Tibial nerve (tissue), 4 donors: Measurements from ENCODE around the gene CXCR6. TPM values are rescaled to one million over a fixed set of nuclear protein-coding genes. Genes with fewer than 3 reads are reported as not detected.

Experiments used
- DNase-seq, 2 donors: peaks; one replicate each; pipeline ENCODE4 v3.0.0-alpha.2; 2019; ENCODE audit warnings: low spot score in 2 of 2
- H3K27ac ChIP-seq, 4 donors: fragments of 200-600 bp; sonication (generic) in 3 of 4; one replicate each; pipeline ENCODE4 v1.5.1; 2017 to 2019; ENCODE audit warnings: mild to moderate bottlenecking in 1 of 4
- H3K27me3 ChIP-seq, 2 donors: fragments of 200-600 bp; sonication (generic) in 1 of 2; one replicate each; pipeline versions ENCODE4 v1.5.1 to v1.6.0; 2017 to 2019
- H3K36me3 ChIP-seq, 3 donors: fragments of 200-600 bp; sonication (generic); one replicate each; pipeline ENCODE4 v1.5.1; 2018 to 2019
- H3K4me1 ChIP-seq, 4 donors: fragments of 200-600 bp; sonication (generic) in 3 of 4; one replicate each; pipeline ENCODE4 v1.5.1; 2017 to 2019
- H3K4me3 ChIP-seq, 4 donors: fragments of 200-600 bp; sonication (generic) in 3 of 4; one replicate each; pipeline ENCODE4 v1.5.1; 2017 to 2019; ENCODE audit warnings: mild to moderate bottlenecking in 1 of 4, moderate library complexity in 1 of 4
- H3K9me3 ChIP-seq, 4 donors: fragments of 200-600 bp; sonication (generic) in 3 of 4; one replicate each; pipeline ENCODE4 v1.5.1; 2017 to 2019
- CTCF ChIP-seq, 5 experiments: fragments of 200-600 bp in 3 of 5; fragments of 450-650 bp in 2 of 5; sonication (generic) in 3 of 5; IDR thresholded peaks; one replicate each; pipeline ENCODE4 v1.5.1; 2016 to 2019; ENCODE audit warnings: antibody characterized with exemption in 5 of 5, mild to moderate bottlenecking in 3 of 5, moderate library complexity in 2 of 5
- EP300 ChIP-seq, 2 donors: sonication (generic); formaldehyde crosslinking; IDR thresholded peaks; one replicate each; pipeline ENCODE4 v1.6.1; 2017; ENCODE audit warnings: antibody characterized with exemption in 2 of 2, mild to moderate bottlenecking in 1 of 2
- POLR2A ChIP-seq, 2 donors: fragments of 450-650 bp; IDR thresholded peaks; one replicate each; pipeline ENCODE4 v1.6.1; 2017; ENCODE audit warnings: antibody characterized with exemption in 2 of 2, mild to moderate bottlenecking in 2 of 2, moderate library complexity in 2 of 2
- WGBS, 2 donors: methylation state at CpG; one replicate each; pipeline ENCODE4 v1.1.5; 2018; 5-methylcytosine and 5-hydroxymethylcytosine counted together
- total RNA-seq, 4 donors: library from RNA; depleted of rRNA; stranded (reverse); fragments of >200 nt; gene quantifications; one replicate each; pipeline ENCODE4 v1.1.0, GENCODE V29; 2016

The CXCR6 gene
- total RNA-seq, 4 donors from 2014 or later, result 0.87 to 2.7 (median 2.1) TPM; not detected in 1

GRCh38 chr3:45910892-45911291 is 32.4 kb upstream of the CXCR6 start:
- no peak for TF ChIP-seq EP300 (IDR thresholded peaks at IDR 0.05)
- TF ChIP-seq CTCF (IDR thresholded peaks at IDR 0.05), result no peak
- TF ChIP-seq POLR2A (IDR thresholded peaks at IDR 0.05), result no peak
- WGBS, 2 donors, result 67 to 79% methylated on average over 2 to 4 of the region's 4 CpGs

GRCh38 chr3:45911511-45912226 is 31.6 kb upstream of the CXCR6 start:
- DNase-seq, result no peak
- Histone ChIP-seq H3K36me3 (peaks cover 0 to 28% (median 0%) of the 10 kb centered on the region in 3 donors), H3K9me3 (no peaks in the 10 kb centered on the region), H3K4me3 (no peak overlapping the region), H3K27ac (no peak overlapping the region), H3K4me1 (peaks cover 0 to 14% (median 0%) of the 10 kb centered on the region in 4 donors), H3K27me3 (no peaks in the 10 kb centered on the region)
- 92% methylated on average over 11 of the region's 11 CpGs for WGBS, 2 donors
- TF ChIP-seq EP300 (IDR thresholded peaks at IDR 0.05) (no peak), CTCF (IDR thresholded peaks at IDR 0.05) (no peak), POLR2A (IDR thresholded peaks at IDR 0.05) (no peak)

More at GRCh38 chr3:45910892-45911291, 32.4 kb upstream of the CXCR6 start:
- peaks cover 0 to 32% (median 0%) of the 10 kb centered on the region in 3 donors for H3K36me3 ChIP-seq
- no peaks in the 10 kb centered on the region for H3K27me3 ChIP-seq
- DNase-seq, result no peak
- H3K27ac ChIP-seq, result no peak overlapping the region
- peaks cover 0 to 6% (median 0%) of the 10 kb centered on the region in 4 donors for H3K4me1 ChIP-seq
- H3K4me3 ChIP-seq, result no peak overlapping the region
- H3K9me3 ChIP-seq, result no peaks in the 10 kb centered on the region

GRCh38 chr3:45912435-45912834 is 30.8 kb upstream of the CXCR6 start:
- Histone ChIP-seq H3K4me1 (peaks cover 0 to 14% (median 0%) of the 10 kb centered on the region in 4 donors), H3K27me3 (no peaks in the 10 kb centered on the region), H3K4me3 (no peak overlapping the region), H3K36me3 (peaks cover 0 to 29% (median 0%) of the 10 kb centered on the region in 3 donors), H3K27ac (no peak overlapping the region), H3K9me3 (no peaks in the 10 kb centered on the region)
- 89 to 92% methylated on average over 6 of the region's 6 CpGs for whole genome bisulfite sequencing, 2 donors
- no peak for TF ChIP-seq CTCF (IDR thresholded peaks at IDR 0.05)
- no peak for DNase-seq

- 95 to 98% methylated on average over 7 of the region's 7 CpGs for WGBS, 2 donors
- no peak for TF ChIP-seq CTCF (IDR thresholded peaks at IDR 0.05)
- TF ChIP-seq EP300 (IDR thresholded peaks at IDR 0.05), result no peak
- TF ChIP-seq POLR2A (IDR thresholded peaks at IDR 0.05), result no peak
These were observed 28.8 kb upstream of the CXCR6 start for GRCh38 chr3:45914362-45915058.

GRCh38 chr3:45915059-45915439 is 28.2 kb upstream of the CXCR6 start:
- TF ChIP-seq CTCF (IDR thresholded peaks at IDR 0.05) (no peak), EP300 (IDR thresholded peaks at IDR 0.05) (no peak), POLR2A (IDR thresholded peaks at IDR 0.05) (no peak)
- Histone ChIP-seq H3K4me3 (peak overlapping the region in 1 of 4 donors; percentile 9), H3K4me1 (peaks cover 0 to 14% (median 0%) of the 10 kb centered on the region in 4 donors), H3K27me3 (no peaks in the 10 kb centered on the region), H3K36me3 (peaks cover 0 to 46% (median 7%) of the 10 kb centered on the region in 3 donors), H3K9me3 (no peaks in the 10 kb centered on the region), H3K27ac (peak overlapping the region in 1 of 4 donors; percentile 6)
- DNase-seq, result no peak
- WGBS, 2 donors, result 89 to 92% methylated on average over 9 of the region's 9 CpGs

More at GRCh38 chr3:45914362-45915058, 28.8 kb upstream of the CXCR6 start:
- H3K4me3 ChIP-seq, result no peak overlapping the region
- peaks cover 0 to 41% (median 3%) of the 10 kb centered on the region in 3 donors for H3K36me3 ChIP-seq
- peaks cover 0 to 14% (median 0%) of the 10 kb centered on the region in 4 donors for H3K4me1 ChIP-seq
- H3K27me3 ChIP-seq, result no peaks in the 10 kb centered on the region
- no peak for DNase-seq
- peak overlapping the region in 1 of 4 donors; percentile 6 for H3K27ac ChIP-seq
- no peaks in the 10 kb centered on the region for H3K9me3 ChIP-seq
